SK-MEL-5 (cell line): ENCODE data around the gene KIF26B. TPM values are rescaled to one million over a fixed set of nuclear protein-coding genes. Genes with fewer than 3 reads are reported as not detected.
"Not testable (repeated sequence)": the region's sequence is repeated elsewhere in the genome, so short reads cannot be mapped to it uniquely, and the experiment has no call there.

Source experiments
- DNase-seq: peaks from one replicate; pipeline ENCODE4 v3.0.0-alpha.2; 2016; ENCODE audit warnings: low read depth, low spot score
- in situ Hi-C: cut with HindIII; loops from 2 replicates; pipeline ENCODE4 v1.10.0; 2016; ENCODE audit warnings: low sequenced_read_pairs, high pct_unique_total_duplicates, low pct_unique_long_range_greater_than_20kb
- total RNA-seq: library from RNA; depleted of rRNA; stranded (reverse); fragments of >200 nt; shearing (Covaris generic); gene quantifications from 2 replicates; pipeline ENCODE4 v1.2.3, GENCODE V29; 2014

Gene KIF26B
- total RNA-seq, 1 experiment from 2014 or later, result 1.5 TPM

- in situ Hi-C loops, result no loop called here
Observed at GRCh38 chr1:245338485-245338877, 183.7 kb downstream of the KIF26B start.

GRCh38 chr1:245341743-245342142, 187.0 kb downstream of the KIF26B start:
- in situ Hi-C loops, result no loop called here
- DNase-seq, result peak; percentile 54

More at GRCh38 chr1:245338485-245338877, 183.7 kb downstream of the KIF26B start:
- no peak for DNase-seq

GRCh38 chr1:245345191-245345884, 190.6 kb downstream of the KIF26B start:
- DNase-seq, result no peak
- in situ Hi-C loops, result no loop called here

- in situ Hi-C loops, result no loop called here
Observed at GRCh38 chr1:245348626-245349025, 193.8 kb downstream of the KIF26B start.

GRCh38 chr1:245353411-245353810, 198.6 kb downstream of the KIF26B start:
- no peak for DNase-seq
- in situ Hi-C loops, result no loop called here

More at GRCh38 chr1:245348626-245349025, 193.8 kb downstream of the KIF26B start:
- DNase-seq, result no peak

GRCh38 chr1:245353915-245354775, 199.4 kb downstream of the KIF26B start:
- in situ Hi-C loops, result no loop called here
- DNase-seq, result no peak

- in situ Hi-C loops, DNase-seq: not testable (repeated sequence)
Observed at GRCh38 chr1:245355851-245356630, 201.3 kb downstream of the KIF26B start.

- in situ Hi-C loops, result no loop called here
- DNase-seq, result no peak
Observed at GRCh38 chr1:245356891-245357585, 202.3 kb downstream of the KIF26B start.

GRCh38 chr1:245359101-245359680, 204.4 kb downstream of the KIF26B start:
- in situ Hi-C loops, DNase-seq: not testable (repeated sequence)

- in situ Hi-C loops, result no loop called here
- DNase-seq, result no peak
Observed at GRCh38 chr1:245361065-245361464, 206.3 kb downstream of the KIF26B start.

GRCh38 chr1:245361951-245362350, 207.2 kb downstream of the KIF26B start:
- in situ Hi-C loops, result no loop called here
- DNase-seq, result no peak

- no peak for DNase-seq
- in situ Hi-C loops, result no loop called here
Observed at GRCh38 chr1:245363461-245364200, 208.8 kb downstream of the KIF26B start.

- in situ Hi-C loops, result no loop called here
Observed at GRCh38 chr1:245365095-245366020, 210.6 kb downstream of the KIF26B start.

GRCh38 chr1:245366886-245367285, 212.1 kb downstream of the KIF26B start:
- DNase-seq, result no peak
- in situ Hi-C loops, result no loop called here

More at GRCh38 chr1:245365095-245366020, 210.6 kb downstream of the KIF26B start:
- no peak for DNase-seq

GRCh38 chr1:245370175-245370825, 215.5 kb downstream of the KIF26B start:
- no peak for DNase-seq
- in situ Hi-C loops, result no loop called here
